ENCODE data around the gene ST3GAL6.

- no peak for TF ChIP-seq CTCF (IDR thresholded peaks at IDR 0.05; ENCODE audit: low read length)
- TF ChIP-seq EZH2 (optimal IDR thresholded peaks at IDR 0.05; ENCODE audit: low read depth, low read length), result no peak
- TF ChIP-seq EZH2phosphoT487 (IDR thresholded peaks at IDR 0.05; ENCODE audit: low read length), result no peak
Measured at GRCh38 chr3:98805571-98805970, 42.4 kb downstream of the ST3GAL6 start.

Data from MM.1S (cell line).